Stimulated activated CD8-positive, alpha-beta memory T cell treated with anti-CD3 and anti-CD28 coated beads, Interleukin-7, amount 100 ng/mL, for 48 hours (primary cell): ENCODE results near the gene PACSIN1.
A peak's percentile ranks its signal among the peaks of the same experiment; 100 is the strongest.

ENCODE experiments used
- DNase-seq, 2 donors: peaks; one replicate each; pipeline ENCODE4 v3.0.0-alpha.2; 2020; ENCODE audit warnings: low read depth in 1 of 2; ENCODE audit errors: extremely low read depth in 1 of 2

PACSIN1 gene

DNA sequence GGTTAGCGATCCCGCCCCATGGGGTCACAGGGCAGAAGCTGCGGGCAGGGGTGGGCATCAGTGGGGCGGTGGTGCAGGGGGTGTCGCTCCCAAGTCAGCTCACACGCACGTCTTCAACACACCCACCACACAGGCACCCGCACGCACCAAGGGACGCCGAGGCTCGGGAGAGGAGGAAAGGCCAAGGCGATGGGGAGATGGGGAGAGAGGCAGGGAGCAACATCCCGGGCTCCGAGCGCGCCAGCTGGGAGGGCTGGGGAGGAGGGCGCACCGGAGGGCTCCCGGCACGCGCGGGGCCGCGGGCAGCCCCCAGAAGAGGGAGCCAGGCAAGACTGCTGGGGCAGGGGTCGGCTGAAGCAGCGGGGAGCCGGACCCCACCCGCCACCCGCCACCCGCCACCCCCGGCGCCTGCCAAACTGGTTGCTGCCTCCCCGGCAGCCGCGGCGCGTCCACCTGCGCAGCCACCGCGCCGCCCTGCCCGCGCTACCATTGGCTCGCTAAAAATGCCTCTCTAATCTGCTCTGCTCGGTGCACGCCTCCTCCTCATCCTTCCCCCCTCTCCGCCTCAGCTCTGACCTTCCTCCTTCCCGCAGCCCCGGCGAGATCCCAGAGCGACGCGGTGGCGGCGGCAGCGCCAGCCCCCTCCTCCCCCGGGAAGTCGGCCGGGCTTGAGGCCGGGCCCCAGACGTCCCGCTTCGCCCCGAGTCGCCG, at the start of gene PACSIN1:
Gene PACSIN1 (plus strand): TSS at position 546 of the 711 bp plus-strand sequence. CDS start 60,230 bp downstream, outside the sequence.
- no peak for DNase-seq

DNA sequence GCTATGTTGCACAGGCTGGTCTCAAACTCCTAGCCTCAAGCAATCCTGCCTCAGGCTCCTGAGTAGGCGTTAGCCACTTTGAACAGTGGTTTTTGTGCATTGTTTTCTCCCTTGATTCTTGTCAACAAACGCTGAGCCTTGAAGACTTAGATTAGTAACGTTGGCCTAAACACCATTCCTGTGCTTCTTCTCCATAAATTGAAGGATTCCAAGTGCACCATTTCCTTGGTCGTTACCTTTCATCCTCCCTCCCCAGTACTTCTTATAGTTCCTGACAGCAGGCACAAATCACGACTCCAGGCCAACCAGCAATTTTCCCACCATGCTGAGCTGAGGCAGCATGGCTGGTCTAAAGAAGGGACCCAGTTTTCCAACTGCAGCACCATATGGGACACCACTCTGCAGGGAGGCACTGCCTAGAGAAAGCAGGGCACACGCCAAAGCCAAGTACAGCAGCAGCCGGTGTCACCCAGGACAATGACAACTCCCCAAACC, 49.0 kb upstream of the PACSIN1 start:
- no peak for DNase-seq

- no peak for DNase-seq
These were observed 47.5 kb upstream of the PACSIN1 start for GRCh38 chr6:34418367-34418766.

GRCh38 chr6:34423254-34423653, 42.6 kb upstream of the PACSIN1 start:
- DNase-seq = no peak

- no peak for DNase-seq
These were observed 41.4 kb upstream of the PACSIN1 start for GRCh38 chr6:34424200-34425131.

DNA sequence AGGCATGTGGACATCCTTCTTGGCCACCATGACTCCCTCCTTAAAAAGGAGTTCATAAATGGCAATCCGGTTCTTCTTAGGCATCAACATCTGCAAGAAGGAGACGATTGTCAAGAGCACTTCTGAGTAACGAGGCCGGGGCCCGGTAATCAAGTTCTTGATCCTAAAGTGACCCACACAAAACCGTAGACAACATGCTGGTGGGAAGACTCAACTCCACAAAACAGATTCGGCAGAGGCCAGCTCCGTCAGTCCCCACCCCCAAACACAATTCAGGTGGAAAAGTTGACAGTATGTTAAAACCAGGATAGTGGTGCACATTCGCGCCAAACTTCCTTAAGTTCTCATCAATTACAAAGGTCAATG, 40.8 kb upstream of the PACSIN1 start:
- no peak for DNase-seq

GRCh38 chr6:34425498-34426410, 40.1 kb upstream of the PACSIN1 start, which contains the start of gene RPS10:
Gene RPS10 (minus strand): TSS chr6:34426069. CDS start chr6:34425221, 848 bp downstream.
- peak; percentile 84 to 89 for DNase-seq

- DNase-seq = no peak
These were observed 30.0 kb upstream of the PACSIN1 start for GRCh38 chr6:34435916-34436315.

DNA sequence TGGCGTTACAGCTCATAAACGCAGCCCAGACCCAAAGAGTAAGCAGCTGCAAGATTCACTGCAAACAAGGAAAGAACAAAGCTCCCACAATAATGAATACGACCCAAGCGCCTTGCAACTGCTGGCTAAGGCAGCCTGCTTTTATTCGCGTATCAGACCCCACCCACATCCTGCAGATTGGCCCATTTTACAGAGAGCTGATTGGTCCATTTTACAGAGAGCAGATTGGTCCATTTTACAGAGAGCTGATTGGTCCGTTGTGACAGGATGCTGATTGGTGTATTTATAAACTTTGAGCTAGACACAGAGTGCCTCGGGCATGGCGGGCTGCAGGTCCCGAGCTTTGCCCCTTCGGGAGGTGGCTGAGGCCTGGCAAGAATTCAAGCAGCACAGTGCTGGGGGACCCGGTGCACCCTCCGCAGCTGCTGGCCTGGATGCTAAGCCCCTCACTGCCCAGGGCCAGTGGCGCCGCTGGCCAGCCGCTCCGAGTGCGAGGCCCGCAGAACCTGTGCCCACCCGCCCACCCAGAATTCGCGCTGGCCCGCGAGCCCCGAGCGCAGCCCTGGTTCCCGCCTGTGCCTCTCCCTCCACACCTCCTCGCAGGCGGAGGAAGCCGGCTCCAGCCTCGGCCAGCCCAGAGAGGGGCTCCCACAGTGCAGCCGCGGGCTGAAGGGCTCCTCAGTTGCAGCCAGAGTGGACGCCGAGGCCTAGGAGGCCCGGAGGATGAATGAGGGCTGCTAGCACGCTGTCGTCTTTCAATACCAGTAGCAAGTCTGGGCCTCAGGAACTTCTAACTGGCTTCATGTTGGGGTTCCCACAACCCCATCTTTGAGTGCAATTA, 28.9 kb upstream of the PACSIN1 start:
- no peak for DNase-seq

GRCh38 chr6:34437644-34437970, 28.3 kb upstream of the PACSIN1 start:
- no peak for DNase-seq

DNA sequence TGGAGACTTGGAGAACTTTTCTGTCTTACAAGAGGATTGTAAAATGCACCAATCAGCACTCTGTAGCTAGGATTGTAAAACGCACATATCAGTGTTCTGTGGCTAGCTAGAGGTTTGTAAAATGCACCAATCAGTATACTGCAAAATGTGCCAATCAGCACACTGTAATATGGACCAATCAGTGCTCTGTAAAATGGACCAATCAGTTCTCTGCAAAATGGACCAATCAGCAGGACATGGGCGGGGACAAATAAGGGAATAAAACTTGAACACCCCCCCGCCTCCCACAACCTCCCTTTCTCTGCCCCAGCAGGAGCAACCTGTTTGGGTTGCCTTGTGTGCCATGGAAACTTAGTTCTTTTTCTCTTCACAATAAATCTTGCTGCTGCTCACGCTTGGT, 27.2 kb upstream of the PACSIN1 start:
- no peak for DNase-seq

GRCh38 chr6:34439442-34439841, 26.4 kb upstream of the PACSIN1 start:
- DNase-seq = no peak

DNA sequence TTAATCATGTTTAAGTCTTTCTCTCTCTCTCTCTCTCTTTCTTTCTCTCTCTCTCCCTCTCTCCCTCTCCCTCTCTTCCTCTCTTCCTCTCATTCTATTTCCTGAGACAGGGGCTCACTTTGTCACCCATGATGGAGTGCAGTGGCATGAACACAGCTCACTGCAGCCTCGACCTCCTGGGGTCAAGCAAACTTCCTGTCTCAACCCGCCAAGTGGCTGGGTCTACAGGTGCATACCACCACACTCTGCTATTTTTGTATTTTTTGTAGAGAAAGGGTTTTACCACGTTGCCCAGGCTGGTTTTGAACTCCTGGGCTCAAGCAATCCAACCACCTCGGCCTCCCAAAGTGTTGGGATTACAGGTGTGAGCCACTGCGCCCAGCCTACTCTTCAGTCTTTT, 24.4 kb upstream of the PACSIN1 start:
- no peak for DNase-seq

- no peak for DNase-seq
These were observed 20.5 kb upstream of the PACSIN1 start for GRCh38 chr6:34445313-34445860.

DNA sequence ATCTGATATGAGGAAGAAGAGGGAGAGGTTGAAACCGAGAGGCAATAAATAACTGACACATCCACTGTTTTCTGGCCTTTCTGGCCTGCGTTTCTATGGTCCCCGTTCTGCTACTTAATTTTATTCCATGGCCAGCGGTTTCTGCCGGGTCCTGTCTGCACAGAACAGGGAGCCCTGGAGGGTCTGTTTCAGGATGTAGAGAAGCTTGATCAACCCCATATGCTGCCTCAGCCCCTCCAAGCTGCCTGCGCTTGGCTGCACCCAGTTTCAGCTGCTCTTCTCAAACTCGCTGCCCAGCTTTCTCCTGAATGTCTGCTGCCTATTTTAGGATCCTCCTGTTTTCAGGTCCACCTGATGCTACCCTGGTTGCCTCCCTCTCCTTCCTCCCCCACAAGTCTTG, 18.5 kb upstream of the PACSIN1 start:
- DNase-seq = no peak

DNA sequence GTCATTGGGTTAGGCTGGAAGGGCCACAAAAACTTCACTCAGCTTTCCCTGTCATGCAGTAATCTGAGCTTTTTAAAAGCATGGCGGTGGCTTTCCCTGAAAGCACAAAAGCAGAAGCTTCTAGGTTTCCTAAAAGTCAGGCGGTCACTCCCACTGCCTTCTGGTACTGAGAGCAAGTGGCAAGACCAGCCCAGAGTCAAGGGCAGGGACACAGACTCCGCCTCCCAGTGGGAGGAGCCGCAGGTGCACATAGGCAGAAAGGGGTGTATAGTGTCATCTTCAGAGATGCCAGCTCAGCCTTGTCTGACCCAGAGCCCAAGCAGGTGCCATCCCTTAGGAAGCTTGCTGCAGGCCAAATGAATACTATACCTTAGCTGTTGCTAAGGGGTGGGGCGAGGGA, 18.0 kb upstream of the PACSIN1 start:
- DNase-seq = no peak

DNA sequence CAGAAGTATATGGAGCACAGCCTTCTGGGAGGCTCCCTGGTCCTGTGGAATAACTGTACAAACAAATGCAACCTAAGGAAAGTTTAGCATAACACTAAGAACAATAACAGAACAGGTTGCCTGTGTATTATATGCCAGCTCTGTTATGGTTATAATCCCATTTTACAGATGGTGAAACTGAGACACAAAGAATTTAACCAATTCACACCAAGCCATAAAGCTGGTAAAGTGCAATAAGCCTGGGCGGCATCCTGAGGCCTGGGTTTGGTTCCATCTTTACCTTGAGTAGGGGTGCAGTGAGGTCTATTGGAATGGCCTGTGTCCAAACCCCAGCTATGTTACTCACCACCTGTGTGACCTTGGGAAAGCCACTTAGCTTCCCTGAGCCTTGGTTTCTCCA, 14.7 kb upstream of the PACSIN1 start:
- no peak for DNase-seq

DNA sequence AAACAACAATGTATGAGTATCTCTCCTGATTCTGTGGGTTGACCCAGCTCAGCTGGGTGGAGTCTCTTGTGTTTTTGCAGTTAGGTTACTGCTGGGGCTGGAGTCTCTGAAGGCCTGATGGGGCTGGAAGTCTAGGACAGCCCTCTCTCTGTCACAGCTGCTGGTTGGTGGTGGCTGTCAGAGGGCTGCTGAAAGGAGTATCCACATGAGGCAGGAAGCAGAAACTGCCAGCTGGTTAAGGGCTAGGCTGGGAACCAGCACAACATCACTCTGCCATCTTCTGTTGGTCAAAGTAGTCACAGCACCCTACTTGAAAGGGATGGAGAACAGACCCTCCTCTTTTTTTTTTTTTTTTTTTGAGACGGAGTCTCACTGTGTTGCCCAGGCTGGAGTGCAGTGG, 10.0 kb upstream of the PACSIN1 start:
- no peak for DNase-seq

DNA sequence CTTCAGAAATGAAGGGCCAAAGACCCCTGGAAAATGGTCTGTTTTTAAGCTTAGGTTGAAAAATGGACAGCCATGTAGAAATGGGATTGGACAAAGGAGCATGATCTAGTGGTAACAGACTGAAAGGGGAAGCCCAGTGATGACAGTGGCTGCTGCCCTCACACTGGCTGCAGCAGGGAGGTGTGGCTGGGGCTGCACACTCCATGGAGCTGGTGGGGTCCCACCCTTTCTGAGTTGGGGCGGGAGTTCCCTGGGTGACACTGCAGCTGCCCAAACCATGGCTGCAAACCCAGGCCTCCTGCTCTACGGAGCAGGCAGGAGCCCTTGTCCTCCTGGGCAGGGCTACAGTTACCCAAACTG, 8.5 kb upstream of the PACSIN1 start:
- no peak for DNase-seq
